Right renal cortex interstitium (tissue), 3 donors: ENCODE measurements around the gene MIEN1. TPM values are rescaled to one million over a fixed set of nuclear protein-coding genes. Genes with fewer than 3 reads are reported as not detected.

Experiments used
- polyA plus RNA-seq, 3 donors: library from polyadenylated mRNA; unstranded; fragments of 120-200 nt; gene quantifications; one replicate each; pipeline ENCODE4 v1.2.1, GENCODE V29; 2013; ENCODE audit not compliant: insufficient read length in 3 of 3

Gene MIEN1
- polyA plus RNA-seq, 3 donors: 31.7 to 37.5 (median 36.1) TPM

Other genes starting within 250 kb of the MIEN1 start
- gene NEUROD2, start 122.6 kb downstream of the MIEN1 start, polyA plus RNA-seq: under 1 TPM in 1 of 3 donors, not detected in 2; 0.04 TPM
- 10 to 100 TPM; 13.6 to 18.1 (median 14.1) TPM for gene PPP1R1B, start 103.6 kb downstream of the MIEN1 start, polyA plus RNA-seq
- gene STARD3, start 93.4 kb downstream of the MIEN1 start, polyA plus RNA-seq: 10 to 100 TPM; 42.9 to 52.2 (median 49.1) TPM
- gene TCAP, start 65.2 kb downstream of the MIEN1 start, polyA plus RNA-seq: 1 to 10 TPM in 2 of 3 donors, under 1 TPM in 1; 0.80 to 1.5 (median 1.1) TPM
- 1 to 10 TPM; 1.2 to 3.2 (median 2.1) TPM for gene PNMT, start 62.1 kb downstream of the MIEN1 start, polyA plus RNA-seq
- gene PGAP3, start 42.5 kb downstream of the MIEN1 start, polyA plus RNA-seq: 10 to 100 TPM; 32.5 to 39.4 (median 37.9) TPM
- 100 to 1,000 TPM; 174 to 185 (median 182) TPM for gene ERBB2, start 30.5 kb downstream of the MIEN1 start, polyA plus RNA-seq
- gene GRB7, start 7.4 kb upstream of the MIEN1 start, polyA plus RNA-seq: 10 to 100 TPM; 29.0 to 31.9 (median 30.6) TPM
- gene IKZF3, start 133.8 kb upstream of the MIEN1 start, polyA plus RNA-seq: under 1 TPM; 0.18 to 0.27 (median 0.21) TPM
- gene ZPBP2, start 137.7 kb upstream of the MIEN1 start, polyA plus RNA-seq: not detected
- gene GSDMB, start 188.1 kb upstream of the MIEN1 start, polyA plus RNA-seq: 1 to 10 TPM; 8.2 to 9.2 (median 9.2) TPM
- 100 to 1,000 TPM in 2 of 3 donors, 10 to 100 TPM in 1; 82.2 to 108 (median 108) TPM for gene ORMDL3, start 197.1 kb upstream of the MIEN1 start, polyA plus RNA-seq
- not detected for gene LRRC3C, start 197.2 kb upstream of the MIEN1 start, polyA plus RNA-seq
- 1 to 10 TPM in 2 of 3 donors, under 1 TPM in 1; 0.32 to 4.0 (median 2.2) TPM for gene GSDMA, start 232.5 kb upstream of the MIEN1 start, polyA plus RNA-seq